GM19025 (cell line): ENCODE results near the gene ANLN.
"Not testable (repeated sequence)": the region's sequence is repeated elsewhere in the genome, so short reads cannot be mapped to it uniquely, and the experiment has no call there.

Experiments used
- ATAC-seq: cut with Tn5 transposase; IDR thresholded peaks from one replicate; pipeline ENCODE4 v1.9.1; 2021; ENCODE audit warnings: mild to moderate bottlenecking, low read depth, moderate library complexity; ENCODE audit not compliant: unreplicated experiment

ANLN gene

DNA sequence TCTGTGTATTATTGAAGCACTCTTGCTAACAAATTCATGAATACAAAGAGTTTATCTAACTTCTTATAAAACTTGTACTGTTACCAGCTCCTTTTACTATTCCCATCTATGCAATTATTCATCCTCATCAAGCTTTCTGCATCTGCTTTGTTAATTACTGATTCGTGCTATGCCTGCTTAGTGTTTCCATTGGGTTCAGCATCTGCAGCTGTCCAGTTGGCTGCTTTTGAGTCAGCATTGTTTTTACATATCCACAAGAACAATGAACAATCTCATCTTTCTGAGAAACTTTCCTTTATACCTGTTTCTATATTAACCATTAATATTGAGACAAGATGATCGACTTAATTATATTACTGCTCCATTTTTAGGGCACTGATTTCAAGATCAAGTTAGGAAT, 19.6 kb upstream of the ANLN start:
- no peak for ATAC-seq

GRCh38 chr7:36372156-36372555, 17.5 kb upstream of the ANLN start:
- ATAC-seq = no peak

GRCh38 chr7:36378555-36378954, 11.1 kb upstream of the ANLN start:
- ATAC-seq = not testable (repeated sequence)

- ATAC-seq = no peak
These were observed 9.7 kb upstream of the ANLN start for GRCh38 chr7:36379831-36380504.

DNA sequence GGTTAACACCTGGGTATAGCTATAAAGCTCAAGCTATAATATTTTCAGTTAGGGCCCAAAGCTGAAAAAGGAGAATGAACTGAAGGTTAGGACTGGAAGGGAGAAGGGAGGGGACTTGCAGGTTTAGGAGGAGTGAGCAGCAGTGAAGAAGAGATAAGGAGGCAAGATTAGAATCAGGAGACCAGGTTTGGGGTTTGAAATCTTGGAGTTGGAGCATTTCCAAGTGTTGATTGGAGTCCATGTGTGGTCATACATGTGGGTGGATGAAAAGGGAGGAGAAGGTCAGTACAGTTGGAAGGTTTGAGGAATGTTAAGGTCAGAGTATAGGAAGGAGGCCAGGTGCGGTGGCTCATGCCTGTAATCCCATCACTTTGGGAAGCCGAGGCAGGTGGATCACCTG, 8.6 kb upstream of the ANLN start:
- ATAC-seq = no peak

DNA sequence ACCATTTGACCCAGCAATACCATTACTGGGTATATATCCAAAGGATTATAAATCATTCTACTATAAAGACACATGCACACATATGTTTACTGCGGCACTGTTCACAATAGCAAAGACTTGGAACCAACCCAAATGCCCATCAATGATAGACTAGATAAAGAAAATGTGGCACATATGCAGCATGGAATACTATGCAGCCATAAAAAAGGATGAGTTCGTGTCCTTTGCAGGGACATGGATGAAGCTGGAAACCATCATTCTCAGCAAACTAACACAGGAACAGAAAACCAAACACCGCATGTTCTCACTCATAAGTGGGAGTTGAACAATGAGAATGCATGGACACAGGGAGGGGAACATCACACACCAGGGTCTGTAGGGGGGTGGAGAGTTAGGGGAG, 6.4 kb upstream of the ANLN start:
- ATAC-seq = not testable (repeated sequence)

DNA sequence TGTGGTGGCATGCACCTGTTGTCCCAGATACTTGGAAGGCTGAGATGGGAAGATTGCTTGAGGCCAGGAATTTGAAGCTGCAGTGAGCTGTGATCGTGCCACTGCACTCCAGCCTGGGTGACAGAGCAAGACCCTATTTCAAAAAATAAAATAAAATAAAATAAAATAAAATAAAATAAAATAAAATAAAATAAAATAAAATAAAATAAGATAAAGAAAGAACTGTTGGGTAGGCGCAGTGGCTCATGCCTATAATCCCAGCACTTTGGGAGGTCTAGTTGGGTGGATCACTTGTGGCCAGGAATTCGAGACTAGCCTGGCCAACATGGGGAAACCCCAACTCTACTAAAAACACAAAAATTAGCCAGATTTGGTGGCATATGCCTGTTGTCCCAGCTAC, 4.0 kb upstream of the ANLN start:
- not testable (repeated sequence) for ATAC-seq

GRCh38 chr7:36387435-36388231, 2.0 kb upstream of the ANLN start:
- no peak for ATAC-seq

DNA sequence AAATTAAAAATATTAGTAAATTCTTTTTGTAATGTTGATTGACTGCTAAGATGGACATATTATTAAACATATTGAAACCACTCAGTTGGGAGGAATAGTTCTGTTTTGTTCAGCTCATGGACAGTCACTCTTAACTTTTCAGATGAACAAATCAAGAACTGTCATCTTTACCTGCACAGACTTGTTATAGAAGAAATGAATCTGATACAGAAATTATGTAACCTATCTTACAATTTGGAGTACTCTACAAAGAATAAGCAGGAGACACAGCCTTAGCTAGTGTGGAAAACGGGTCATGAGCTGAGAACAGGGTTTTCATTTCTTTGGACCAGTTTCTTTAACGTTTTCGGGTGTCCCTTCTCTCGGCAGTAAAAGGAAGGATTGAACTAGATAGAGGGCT, 1.2 kb upstream of the ANLN start:
- no peak for ATAC-seq

GRCh38 chr7:36390199-36391090, 783 bp downstream of the ANLN start:
- ATAC-seq = peak; percentile 12

- no peak for ATAC-seq
These were observed 2.0 kb downstream of the ANLN start for GRCh38 chr7:36391436-36392198.

DNA sequence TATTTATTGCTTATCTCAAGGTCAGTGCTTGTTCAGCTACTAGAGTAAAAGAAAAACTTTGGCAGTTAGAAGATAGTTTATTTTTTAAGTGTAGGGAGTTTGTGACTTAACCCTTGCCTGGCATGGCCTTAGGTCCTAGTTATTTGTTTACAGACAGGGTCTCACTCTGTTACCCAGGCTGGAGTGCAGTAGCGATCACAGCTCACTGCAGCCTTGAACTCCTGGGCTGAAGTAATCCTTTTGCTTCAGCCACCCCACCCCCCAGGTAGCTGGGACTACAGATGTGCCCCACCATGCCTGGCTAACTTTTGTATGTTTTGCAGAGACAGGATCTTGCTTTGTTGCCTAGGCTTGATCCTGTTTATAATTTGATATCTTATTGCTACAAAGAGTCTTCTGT, 4.2 kb downstream of the ANLN start:
- no peak for ATAC-seq

GRCh38 chr7:36395171-36395894, 5.7 kb downstream of the ANLN start:
- ATAC-seq = no peak

DNA sequence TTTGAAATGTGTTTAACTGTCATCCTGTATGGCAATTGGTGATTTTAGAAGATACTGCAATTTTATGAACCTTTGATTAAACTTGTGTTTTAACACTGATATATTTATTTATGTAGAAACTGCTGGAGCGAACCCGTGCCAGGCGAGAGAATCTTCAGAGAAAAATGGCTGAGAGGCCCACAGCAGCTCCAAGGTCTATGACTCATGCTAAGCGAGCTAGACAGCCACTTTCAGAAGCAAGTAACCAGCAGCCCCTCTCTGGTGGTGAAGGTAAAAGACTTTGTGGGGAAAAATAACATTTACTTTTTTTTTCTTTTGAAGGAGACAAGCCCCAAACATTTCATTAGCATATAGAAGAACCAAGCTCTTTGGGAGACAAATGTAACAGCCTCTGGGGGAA, 6.5 kb downstream of the ANLN start:
- no peak for ATAC-seq

DNA sequence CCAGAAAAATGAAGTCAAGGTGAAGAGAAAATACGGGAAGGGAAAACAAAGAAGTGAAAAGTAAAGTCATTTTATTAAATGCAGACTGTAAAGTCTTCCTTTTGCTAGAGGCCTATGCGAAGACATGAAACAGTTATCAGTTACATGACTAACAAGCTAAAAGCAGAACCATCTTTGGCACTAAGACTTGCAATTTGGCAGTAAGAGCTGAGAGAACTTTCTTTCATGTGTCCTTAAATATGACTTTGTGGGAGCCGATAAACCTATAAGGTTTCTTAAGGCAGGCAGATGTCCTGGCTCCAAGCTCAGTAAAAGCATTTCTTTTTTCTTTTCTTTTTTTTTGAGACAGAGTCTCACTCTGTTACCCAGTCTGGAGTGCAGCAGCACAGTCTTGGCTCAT, 10.4 kb downstream of the ANLN start:
- no peak for ATAC-seq

DNA sequence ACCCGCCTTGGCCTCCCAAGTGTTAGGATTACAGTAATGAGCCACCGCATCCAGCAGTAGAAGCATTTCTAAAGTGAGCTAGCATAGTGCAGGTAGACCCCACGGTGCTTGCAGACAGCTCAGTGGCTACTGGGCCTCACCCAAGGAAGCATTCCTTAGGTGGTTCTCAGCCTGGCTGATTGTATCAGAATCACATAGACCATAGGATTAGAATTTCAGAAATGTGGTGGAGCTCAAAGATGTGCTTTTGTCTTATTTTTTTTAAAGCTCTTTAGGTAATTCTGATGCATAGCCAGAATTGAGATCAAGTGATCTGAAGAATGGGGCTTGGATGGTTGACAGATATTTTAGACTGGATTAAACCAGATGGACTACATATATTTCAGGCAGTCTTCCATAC, 10.9 kb downstream of the ANLN start:
- no peak for ATAC-seq

- no peak for ATAC-seq
These were observed 13.8 kb downstream of the ANLN start for GRCh38 chr7:36403452-36403851.

DNA sequence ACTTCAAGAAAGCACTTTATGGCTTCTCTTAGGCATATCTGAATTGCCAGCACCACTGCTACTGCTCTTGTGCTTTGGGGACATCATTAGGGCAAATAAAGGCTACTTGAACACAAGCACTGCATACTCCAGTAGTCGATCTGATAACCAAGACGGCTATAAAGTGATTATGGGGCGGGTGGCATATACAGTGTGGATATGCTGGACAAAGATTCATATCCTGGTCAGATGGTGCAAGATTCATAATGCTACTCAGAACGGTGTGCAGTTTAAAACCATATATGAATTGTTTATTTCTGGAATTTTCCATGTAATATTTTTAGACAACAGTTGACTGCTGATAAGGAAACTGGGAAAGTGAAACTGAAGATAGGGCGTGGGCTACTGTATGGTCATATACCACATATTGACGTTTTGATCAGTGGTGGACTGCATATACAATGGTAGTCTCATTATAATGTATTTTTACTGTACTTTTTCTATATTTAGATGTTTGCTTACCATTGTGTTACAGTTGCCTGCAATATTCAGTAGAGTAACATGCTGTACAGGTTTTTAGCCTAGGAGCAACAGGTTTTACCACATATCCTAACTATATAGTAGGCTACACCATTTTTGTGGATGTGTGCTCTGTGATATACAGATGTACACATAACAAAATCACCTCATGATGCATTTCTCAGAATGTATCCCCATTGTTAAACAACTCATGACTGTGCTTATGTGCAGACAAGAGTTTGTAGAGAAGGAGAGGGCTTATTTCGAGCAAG, 15.2 kb downstream of the ANLN start:
- ATAC-seq = no peak

DNA sequence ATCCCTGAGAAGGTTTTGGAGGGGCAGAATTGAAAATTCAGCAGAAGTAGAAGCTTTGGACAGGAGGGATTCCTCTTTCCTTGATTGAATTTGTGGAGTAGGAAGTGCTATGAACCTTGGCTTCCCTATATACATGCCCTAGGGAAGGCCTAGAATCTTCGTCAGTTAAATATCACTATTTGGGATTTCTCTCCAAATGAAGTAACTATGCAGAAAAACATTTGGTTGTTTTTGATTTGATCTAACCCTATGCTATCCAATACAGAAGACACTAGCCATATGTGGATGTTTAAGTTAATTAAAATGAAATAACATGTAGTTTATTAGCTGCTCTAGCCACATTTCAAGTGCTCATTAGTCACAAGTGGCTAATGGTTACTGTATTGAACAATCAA, 15.7 kb downstream of the ANLN start:
- no peak for ATAC-seq
